Stimulated activated naive CD8-positive, alpha-beta T cell treated with anti-CD3 and anti-CD28 coated beads, Interleukin-15, amount 100 ng/mL, for 72 hours (primary cell): Measurements from ENCODE around the gene PGAP2.
"Not testable (repeated sequence)": the region's sequence is repeated elsewhere in the genome, so short reads cannot be mapped to it uniquely, and the experiment has no call there.

Experiments used
- ATAC-seq: fragments of 150-1000 bp; cut with Tn5 transposase; 2 replicates; pipeline ENCODE4 v1.10.0; 2021; ENCODE audit warnings: mild to moderate bottlenecking, moderate library complexity
- DNase-seq, 2 donors: peaks; one replicate each; pipeline ENCODE4 v3.0.0; 2021 to 2022
- H3K27ac Mint-ChIP-seq, 2 donors: one replicate each; pipeline ENCODE4 v1.8.0; 2022; ENCODE audit warnings: mild to moderate bottlenecking in 2 of 2, mixed read lengths in 2 of 2, moderate library complexity in 2 of 2
- H3K27me3 Mint-ChIP-seq: one replicate; pipeline ENCODE4 v1.8.0; 2022; ENCODE audit warnings: mixed read lengths
- H3K4me1 Mint-ChIP-seq: one replicate; pipeline ENCODE4 v1.8.0; 2022; ENCODE audit warnings: mild to moderate bottlenecking, mixed read lengths
- H3K4me3 Mint-ChIP-seq, 2 donors: one replicate each; pipeline ENCODE4 v1.8.0; 2022; ENCODE audit warnings: mild to moderate bottlenecking in 2 of 2, mixed read lengths in 2 of 2, moderate library complexity in 1 of 2
- H3K9me3 Mint-ChIP-seq, 2 donors: one replicate each; pipeline ENCODE4 v1.8.0; 2022; ENCODE audit warnings: mixed read lengths in 2 of 2

PGAP2 gene

GRCh38 chr11:3797329-3798090 is 10.8 kb upstream of the PGAP2 start, which contains the start of gene NUP98:
Gene NUP98, minus strand, starts transcription at chr11:3797554. Its CDS starts 15,437 bp downstream, at chr11:3782117.
- H3K27me3 Mint-ChIP-seq: no peaks in the 10 kb centered on the region
- H3K4me3 Mint-ChIP-seq: peak within 1 kb of the TSS; percentile 95 to 99
- H3K9me3 Mint-ChIP-seq: no peaks in the 10 kb centered on the region
- peaks cover 47% of the 10 kb centered on the region for H3K4me1 Mint-ChIP-seq
- ATAC-seq: peak; percentile 98
- peak; percentile 100 for DNase-seq
- H3K27ac Mint-ChIP-seq: peak within 1 kb of the TSS; percentile 97 to 98

GRCh38 chr11:3799143-3799542 is 9.2 kb upstream of the PGAP2 start:
- Mint-ChIP-seq H3K4me3 (peak overlapping the region; percentile 95 to 99), H3K27ac (peak overlapping the region; percentile 80 to 97), H3K4me1 (peaks cover 46% of the 10 kb centered on the region), H3K27me3 (no peaks in the 10 kb centered on the region), H3K9me3 (no peaks in the 10 kb centered on the region)
- ATAC-seq (no peak), DNase-seq (no peak)

- no peak overlapping the region for H3K4me3 Mint-ChIP-seq
- H3K27me3 Mint-ChIP-seq: no peaks in the 10 kb centered on the region
- H3K4me1 Mint-ChIP-seq: peaks cover 41% of the 10 kb centered on the region
- no peaks in the 10 kb centered on the region for H3K9me3 Mint-ChIP-seq
- DNase-seq (no peak), ATAC-seq (no peak)
- H3K27ac Mint-ChIP-seq: no peak overlapping the region
Measured at GRCh38 chr11:3799873-3800272, 8.5 kb upstream of the PGAP2 start.

- Mint-ChIP-seq H3K9me3 (no peaks in the 10 kb centered on the region), H3K27me3 (no peaks in the 10 kb centered on the region), H3K4me3 (no peak overlapping the region), H3K27ac (no peak overlapping the region), H3K4me1 (peaks cover 27% of the 10 kb centered on the region)
- no peak for DNase-seq
- no peak for ATAC-seq
Measured at GRCh38 chr11:3802011-3802790, 6.2 kb upstream of the PGAP2 start.

GRCh38 chr11:3803726-3804495 is 4.4 kb upstream of the PGAP2 start:
- peaks cover 32% of the 10 kb centered on the region for H3K4me1 Mint-ChIP-seq
- no peaks in the 10 kb centered on the region for H3K27me3 Mint-ChIP-seq
- no peak overlapping the region for H3K27ac Mint-ChIP-seq
- no peaks in the 10 kb centered on the region for H3K9me3 Mint-ChIP-seq
- H3K4me3 Mint-ChIP-seq: no peak overlapping the region
- DNase-seq (no peak), ATAC-seq (no peak)

GRCh38 chr11:3808861-3809623 is 682 bp downstream of the PGAP2 start:
- Mint-ChIP-seq H3K4me3 (peak overlapping the region; percentile 93 to 98), H3K27ac (peak overlapping the region in 1 of 2 donors; percentile 39), H3K9me3 (no peaks in the 10 kb centered on the region), H3K4me1 (peaks cover 40% of the 10 kb centered on the region), H3K27me3 (no peaks in the 10 kb centered on the region)
- DNase-seq (peak in 1 of 2 donors; percentile 60), ATAC-seq (peak; percentile 90)

- Mint-ChIP-seq H3K4me1 (peaks cover 36% of the 10 kb centered on the region), H3K27ac (no peak overlapping the region), H3K9me3 (no peaks in the 10 kb centered on the region), H3K27me3 (no peaks in the 10 kb centered on the region), H3K4me3 (no peak overlapping the region)
- DNase-seq (no peak), ATAC-seq (no peak)
Measured at GRCh38 chr11:3809624-3809928, 1.2 kb downstream of the PGAP2 start.

- Mint-ChIP-seq H3K4me1 (peaks cover 36% of the 10 kb centered on the region), H3K9me3 (no peaks in the 10 kb centered on the region), H3K27ac (no peak overlapping the region), H3K4me3 (no peak overlapping the region), H3K27me3 (no peaks in the 10 kb centered on the region)
- no peak for DNase-seq
- ATAC-seq: no peak
Measured at GRCh38 chr11:3810446-3810845, 2.1 kb downstream of the PGAP2 start.

GRCh38 chr11:3810951-3811350 is 2.6 kb downstream of the PGAP2 start:
- Mint-ChIP-seq H3K9me3 (no peaks in the 10 kb centered on the region), H3K27me3 (no peaks in the 10 kb centered on the region), H3K4me3 (no peak overlapping the region), H3K4me1 (peaks cover 36% of the 10 kb centered on the region), H3K27ac (no peak overlapping the region)
- no peak for DNase-seq
- no peak for ATAC-seq

GRCh38 chr11:3814832-3815231 is 6.5 kb downstream of the PGAP2 start:
- not testable (repeated sequence) for H3K27ac Mint-ChIP-seq, H3K9me3 Mint-ChIP-seq, H3K4me3 Mint-ChIP-seq, ATAC-seq, H3K27me3 Mint-ChIP-seq, DNase-seq
- peaks cover 11% of the 10 kb centered on the region for H3K4me1 Mint-ChIP-seq

GRCh38 chr11:3815845-3816244 is 7.5 kb downstream of the PGAP2 start:
- no peaks in the 10 kb centered on the region for H3K27me3 Mint-ChIP-seq
- DNase-seq (no peak), ATAC-seq (no peak)
- peaks cover 8% of the 10 kb centered on the region for H3K4me1 Mint-ChIP-seq
- H3K27ac Mint-ChIP-seq: no peak overlapping the region
- H3K9me3 Mint-ChIP-seq: no peaks in the 10 kb centered on the region
- H3K4me3 Mint-ChIP-seq: no peak overlapping the region

GRCh38 chr11:3816673-3817072 is 8.3 kb downstream of the PGAP2 start:
- no peak overlapping the region for H3K27ac Mint-ChIP-seq
- H3K4me3 Mint-ChIP-seq: no peak overlapping the region
- no peaks in the 10 kb centered on the region for H3K4me1 Mint-ChIP-seq
- DNase-seq (no peak), ATAC-seq (no peak)
- H3K9me3 Mint-ChIP-seq: no peaks in the 10 kb centered on the region
- no peaks in the 10 kb centered on the region for H3K27me3 Mint-ChIP-seq

- Mint-ChIP-seq H3K4me1 (no peaks in the 10 kb centered on the region), H3K4me3 (no peak overlapping the region), H3K27ac (peak overlapping the region in 1 of 2 donors; percentile 83), H3K27me3 (no peaks in the 10 kb centered on the region), H3K9me3 (no peaks in the 10 kb centered on the region)
- no peak for DNase-seq
- no peak for ATAC-seq
Measured at GRCh38 chr11:3817181-3817800, 8.9 kb downstream of the PGAP2 start.

- ATAC-seq: no peak
- Mint-ChIP-seq H3K27ac (no peak overlapping the region), H3K9me3 (no peaks in the 10 kb centered on the region), H3K27me3 (no peaks in the 10 kb centered on the region), H3K4me1 (peaks cover 24% of the 10 kb centered on the region), H3K4me3 (no peak overlapping the region)
- no peak for DNase-seq
Measured at GRCh38 chr11:3820971-3821370, 12.6 kb downstream of the PGAP2 start.

- H3K27ac Mint-ChIP-seq: no peak overlapping the region
- ATAC-seq (no peak), DNase-seq (no peak)
- H3K4me1 Mint-ChIP-seq: peaks cover 37% of the 10 kb centered on the region
- H3K9me3 Mint-ChIP-seq: no peaks in the 10 kb centered on the region
- H3K27me3 Mint-ChIP-seq: no peaks in the 10 kb centered on the region
- no peak overlapping the region for H3K4me3 Mint-ChIP-seq
Measured at GRCh38 chr11:3822312-3822711, 14.0 kb downstream of the PGAP2 start.
